ENCODE data around the gene CCN5. TPM values are rescaled to one million over a fixed set of nuclear protein-coding genes. Genes with fewer than 3 reads are reported as not detected.
A peak's percentile ranks its signal among the peaks of the same experiment; 100 is the strongest.
"Not testable (repeated sequence)": the region's sequence is repeated elsewhere in the genome, so short reads cannot be mapped to it uniquely, and the experiment has no call there.

Gene CCN5
- not detected for polyA plus RNA-seq (2012; ENCODE audit: missing spikeins)

DNA sequence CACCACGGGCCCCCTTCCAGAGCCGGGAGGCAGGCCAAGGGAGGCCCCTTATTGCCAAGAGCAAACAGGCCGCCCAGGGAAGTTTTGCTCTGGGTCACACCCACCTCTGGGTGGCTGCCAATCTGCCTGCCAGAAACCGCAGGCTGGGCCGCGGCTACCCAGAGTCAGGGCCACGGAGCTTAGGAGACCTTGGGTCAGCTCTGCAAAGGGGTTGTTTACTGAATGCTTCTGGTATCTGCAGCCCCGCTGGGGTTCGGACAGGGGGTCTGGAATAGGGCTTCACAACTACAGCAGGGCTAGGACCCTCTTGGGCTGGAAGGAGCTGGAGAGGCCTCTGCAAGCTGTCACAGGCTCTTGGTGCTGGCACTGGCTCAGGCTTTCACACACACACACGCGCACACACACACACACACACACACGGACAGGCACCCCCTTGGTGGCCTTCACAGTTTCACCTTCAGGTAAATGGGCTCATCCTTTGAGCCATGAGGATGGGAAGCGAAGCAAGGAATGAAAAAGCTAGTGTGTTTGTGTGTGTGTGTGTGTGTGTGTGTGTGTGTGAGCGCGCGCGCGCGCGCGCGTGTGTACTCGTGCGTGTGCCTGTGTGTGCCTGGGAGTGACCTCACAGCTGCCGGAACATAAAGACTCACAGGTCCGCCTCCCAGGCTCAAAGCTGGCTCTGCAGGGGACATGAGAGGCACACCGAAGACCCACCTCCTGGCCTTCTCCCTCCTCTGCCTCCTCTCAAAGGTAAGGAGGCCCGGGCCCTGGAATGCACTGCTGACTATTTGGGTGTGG, at the start of gene CCN5:
Gene CCN5, plus strand, starts transcription at position 669 of the 798 bp plus-strand sequence. Its CDS starts 22 bp downstream, at position 691.
- no peak for TF ChIP-seq TAF1 (IDR thresholded peaks at IDR 0.05; ENCODE audit: borderline replicate concordance, low read depth, low read length)
- TF ChIP-seq POLR2AphosphoS5 (IDR thresholded peaks at IDR 0.05; ENCODE audit: low read depth, low read length), result no peak
- TF ChIP-seq POLR2A (IDR thresholded peaks at IDR 0.05; ENCODE audit: low read depth, low read length), result no peak
- DNase-seq (ENCODE audit: insufficient read length), result no peak
- no peak for FAIRE-seq

GRCh38 chr20:44666066-44666465, 49.1 kb upstream of the CCN5 start:
- no peak for FAIRE-seq

DNA sequence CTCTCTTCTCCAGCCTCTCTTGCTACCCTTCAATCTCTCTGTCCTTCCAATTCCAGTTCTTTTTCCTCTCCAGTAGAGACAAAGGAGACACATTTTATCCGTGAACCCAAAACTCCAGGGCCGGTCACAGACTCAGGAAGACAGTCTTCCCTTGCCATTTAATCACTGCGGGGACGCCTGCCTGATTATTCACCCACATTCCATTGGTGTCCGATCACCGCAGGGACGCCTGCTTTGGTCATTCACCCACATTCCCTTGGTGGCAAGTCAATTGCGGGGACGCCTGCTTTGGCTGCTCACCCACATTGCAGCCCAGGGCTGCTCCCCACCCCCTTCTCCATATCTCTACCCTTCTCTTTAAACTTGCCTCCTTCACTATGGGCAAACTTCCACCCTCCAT, 44.3 kb upstream of the CCN5 start:
- DNase-seq (ENCODE audit: insufficient read length); FAIRE-seq: not testable (repeated sequence)

More at GRCh38 chr20:44666066-44666465, 49.1 kb upstream of the CCN5 start:
- DNase-seq (ENCODE audit: insufficient read length), result no peak
- TF ChIP-seq POLR2AphosphoS5 (IDR thresholded peaks at IDR 0.05; ENCODE audit: low read depth, low read length), result no peak

DNA sequence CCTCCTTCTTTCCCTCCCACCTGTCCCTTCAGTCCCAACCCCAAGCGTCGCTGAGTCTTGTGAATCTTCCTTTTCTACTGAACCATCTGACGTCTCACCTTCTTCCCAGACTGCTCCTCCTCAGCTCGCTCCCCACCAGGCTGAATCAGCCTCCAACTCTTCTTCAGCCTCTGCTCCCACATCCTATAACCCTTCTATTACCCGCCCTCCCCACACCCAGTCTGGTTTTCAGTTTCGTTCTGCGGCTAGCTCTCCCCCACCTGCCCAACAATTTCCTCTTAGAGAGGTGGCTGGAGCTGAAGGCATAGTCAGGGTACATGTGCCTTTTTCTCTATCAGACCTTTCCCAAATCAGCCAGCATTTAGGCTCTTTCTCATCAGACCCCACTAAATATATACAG, 43.6 kb upstream of the CCN5 start:
- DNase-seq (ENCODE audit: insufficient read length), result not testable (repeated sequence)

DNA sequence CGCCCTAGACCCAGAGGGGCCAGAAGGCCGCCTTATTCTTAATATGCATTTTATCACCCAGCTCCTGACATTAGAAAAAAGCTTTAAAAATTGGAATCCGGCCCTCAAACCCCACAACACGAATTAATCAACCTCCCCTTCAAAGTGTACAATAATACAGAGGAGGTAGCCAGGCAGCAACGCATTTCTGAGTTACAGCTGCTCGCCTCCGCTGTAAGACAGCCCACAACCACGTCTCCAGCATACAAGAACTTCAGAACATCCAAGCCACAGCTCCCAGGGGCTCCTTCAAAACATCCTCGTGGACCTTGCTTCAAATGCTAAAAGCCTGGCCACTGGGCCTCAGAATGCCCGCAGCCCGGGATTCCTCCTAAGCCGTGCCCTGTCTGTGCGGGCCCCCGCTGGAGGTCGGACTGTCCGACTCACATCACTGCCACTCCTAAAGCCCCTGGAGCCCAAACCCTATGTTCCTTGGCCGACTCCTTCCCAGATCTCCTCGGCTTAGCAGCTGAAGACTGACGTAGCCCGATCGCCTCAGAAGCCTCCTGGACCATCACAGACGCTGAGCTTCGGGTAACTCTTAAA, 42.8 kb upstream of the CCN5 start:
- not testable (repeated sequence) for DNase-seq (ENCODE audit: insufficient read length); FAIRE-seq

More for the DNA sequence above, 43.6 kb upstream of the CCN5 start:
- not testable (repeated sequence) for FAIRE-seq

GRCh38 chr20:44678242-44678641, 36.9 kb upstream of the CCN5 start:
- FAIRE-seq, result no peak
- TF ChIP-seq POLR2AphosphoS5 (IDR thresholded peaks at IDR 0.05; ENCODE audit: low read depth, low read length), result no peak
- no peak for TF ChIP-seq TAF1 (IDR thresholded peaks at IDR 0.05; ENCODE audit: borderline replicate concordance, low read depth, low read length)
- TF ChIP-seq POLR2A (IDR thresholded peaks at IDR 0.05; ENCODE audit: low read depth, low read length), result no peak
- DNase-seq (ENCODE audit: insufficient read length), result no peak

- no peak for DNase-seq (ENCODE audit: insufficient read length)
- FAIRE-seq, result no peak
- no peak for TF ChIP-seq TAF1 (IDR thresholded peaks at IDR 0.05; ENCODE audit: borderline replicate concordance, low read depth, low read length)
- no peak for TF ChIP-seq POLR2AphosphoS5 (IDR thresholded peaks at IDR 0.05; ENCODE audit: low read depth, low read length)
- no peak for TF ChIP-seq POLR2A (IDR thresholded peaks at IDR 0.05; ENCODE audit: low read depth, low read length)
These were observed 36.1 kb upstream of the CCN5 start for GRCh38 chr20:44678990-44679611.

DNA sequence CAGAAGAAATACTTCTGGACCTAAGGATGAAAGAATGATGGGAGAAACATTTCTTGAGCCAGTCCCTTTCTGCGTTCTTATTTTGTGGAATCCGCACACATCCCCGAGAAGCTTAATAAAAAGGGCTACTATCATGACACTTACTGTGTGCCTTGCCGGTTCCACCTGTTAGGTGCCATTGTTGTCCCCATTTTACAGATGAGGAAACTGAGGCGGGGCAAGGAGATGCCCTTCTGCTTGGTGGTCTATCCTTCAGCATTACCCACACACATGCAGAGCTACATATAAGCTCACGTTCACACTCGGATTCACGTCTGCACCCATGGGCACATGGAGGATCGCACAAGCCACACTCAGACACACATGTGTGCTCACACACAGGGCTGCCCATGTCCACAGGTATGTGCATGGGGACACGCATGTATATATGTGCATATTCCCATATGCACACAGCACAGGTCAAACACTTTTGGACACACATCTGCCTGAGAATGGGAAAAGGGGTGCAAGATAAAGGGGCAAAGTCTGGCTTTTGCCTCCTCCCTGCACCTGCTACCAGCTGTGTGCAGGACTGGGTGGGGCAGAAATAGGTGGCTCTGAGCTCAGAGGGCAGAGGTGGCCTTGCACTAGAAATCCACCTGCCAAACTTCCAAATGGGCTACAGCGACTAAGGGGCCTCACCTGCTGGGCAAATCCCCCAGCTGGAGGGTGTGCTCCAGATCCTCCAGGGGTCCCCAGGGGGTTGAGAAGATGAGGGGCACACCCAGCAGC, 33.2 kb upstream of the CCN5 start:
- FAIRE-seq (no peak), DNase-seq (ENCODE audit: insufficient read length) (no peak)
- TF ChIP-seq POLR2AphosphoS5 (IDR thresholded peaks at IDR 0.05; ENCODE audit: low read depth, low read length) (no peak), POLR2A (IDR thresholded peaks at IDR 0.05; ENCODE audit: low read depth, low read length) (no peak), TAF1 (IDR thresholded peaks at IDR 0.05; ENCODE audit: borderline replicate concordance, low read depth, low read length) (no peak)

GRCh38 chr20:44683263-44684046, 31.7 kb upstream of the CCN5 start:
- DNase-seq (ENCODE audit: insufficient read length) (peak; percentile 74), FAIRE-seq (peak; percentile 56)
- TF ChIP-seq TAF1 (IDR thresholded peaks at IDR 0.05; ENCODE audit: borderline replicate concordance, low read depth, low read length), result no peak
- TF ChIP-seq POLR2A (IDR thresholded peaks at IDR 0.05; ENCODE audit: low read depth, low read length), result no peak
- TF ChIP-seq POLR2AphosphoS5 (IDR thresholded peaks at IDR 0.05; ENCODE audit: low read depth, low read length), result no peak

- FAIRE-seq (no peak), DNase-seq (ENCODE audit: insufficient read length) (no peak)
- TF ChIP-seq POLR2A (IDR thresholded peaks at IDR 0.05; ENCODE audit: low read depth, low read length), result no peak
- TF ChIP-seq POLR2AphosphoS5 (IDR thresholded peaks at IDR 0.05; ENCODE audit: low read depth, low read length), result no peak
- no peak for TF ChIP-seq TAF1 (IDR thresholded peaks at IDR 0.05; ENCODE audit: borderline replicate concordance, low read depth, low read length)
These were observed 30.9 kb upstream of the CCN5 start for GRCh38 chr20:44684047-44684967.

Data from GM12892 (cell line).